NCI-H1092 (cell line): Measurements from ENCODE around the gene SLC25A21.
"Not testable (repeated sequence)": the region's sequence is repeated elsewhere in the genome, so short reads cannot be mapped to it uniquely, and the experiment has no call there.

ENCODE experiments used
- DNase-seq: peaks from one replicate; lab custom pipeline; 2025; lab: John Stamatoyannopoulos, UW

Gene SLC25A21

DNA sequence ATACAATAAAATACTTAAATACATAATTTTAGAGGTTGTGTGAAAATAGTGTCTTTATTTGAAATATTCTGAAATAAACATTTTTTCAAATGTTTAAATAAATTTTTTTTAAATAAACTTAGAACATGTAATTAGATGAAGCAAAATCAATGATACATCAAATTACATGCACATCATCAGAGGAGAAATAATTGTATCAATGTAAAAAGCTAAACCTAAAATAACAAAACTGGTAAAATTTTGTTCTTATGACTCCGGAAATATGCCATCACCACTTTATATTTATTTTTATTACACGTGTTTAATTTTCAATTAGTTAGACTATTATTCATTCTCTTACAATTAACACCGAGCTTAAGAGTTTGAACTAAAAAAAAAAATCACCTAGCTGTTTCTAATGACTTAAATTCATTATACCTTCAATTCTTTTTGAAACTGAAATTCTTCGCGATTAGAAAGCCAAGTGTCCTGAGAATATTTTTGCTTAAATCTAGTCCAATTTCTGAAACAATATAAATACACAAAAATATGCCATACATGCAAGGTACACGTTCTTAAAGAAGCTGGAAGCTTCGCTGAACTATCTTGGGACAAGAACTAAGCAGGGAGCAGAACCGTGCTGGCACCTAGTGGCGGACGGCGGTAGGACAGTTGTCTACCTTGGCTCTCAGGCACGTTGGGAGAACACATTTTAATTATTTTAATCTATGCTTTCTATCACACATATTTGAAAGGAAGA lies 230.5 kb downstream of the SLC25A21 start:
- DNase-seq = peak; percentile 59

DNA sequence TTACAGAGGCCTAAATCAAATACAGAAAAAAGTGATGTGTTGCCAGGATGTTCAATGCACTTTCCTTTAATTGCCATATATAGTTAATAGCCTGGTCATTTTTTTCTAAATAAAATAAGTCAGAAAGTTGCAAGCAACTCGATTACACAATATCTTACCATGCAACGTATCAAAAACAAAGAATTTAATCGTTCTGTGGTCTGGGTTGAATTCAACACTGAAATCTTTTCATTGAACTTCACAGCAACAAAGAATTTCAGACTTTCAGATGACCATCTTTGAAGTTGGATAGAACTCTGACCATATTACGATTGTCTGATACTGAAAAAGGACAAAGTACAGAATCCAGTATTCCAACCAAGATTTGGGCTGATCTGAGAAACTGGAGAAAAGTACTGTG lies 231.9 kb downstream of the SLC25A21 start:
- DNase-seq = no peak

GRCh38 chr14:36939265-36939664 lies 233.1 kb downstream of the SLC25A21 start:
- DNase-seq = no peak

- no peak for DNase-seq
These were observed 233.7 kb downstream of the SLC25A21 start for GRCh38 chr14:36938678-36939077.

DNA sequence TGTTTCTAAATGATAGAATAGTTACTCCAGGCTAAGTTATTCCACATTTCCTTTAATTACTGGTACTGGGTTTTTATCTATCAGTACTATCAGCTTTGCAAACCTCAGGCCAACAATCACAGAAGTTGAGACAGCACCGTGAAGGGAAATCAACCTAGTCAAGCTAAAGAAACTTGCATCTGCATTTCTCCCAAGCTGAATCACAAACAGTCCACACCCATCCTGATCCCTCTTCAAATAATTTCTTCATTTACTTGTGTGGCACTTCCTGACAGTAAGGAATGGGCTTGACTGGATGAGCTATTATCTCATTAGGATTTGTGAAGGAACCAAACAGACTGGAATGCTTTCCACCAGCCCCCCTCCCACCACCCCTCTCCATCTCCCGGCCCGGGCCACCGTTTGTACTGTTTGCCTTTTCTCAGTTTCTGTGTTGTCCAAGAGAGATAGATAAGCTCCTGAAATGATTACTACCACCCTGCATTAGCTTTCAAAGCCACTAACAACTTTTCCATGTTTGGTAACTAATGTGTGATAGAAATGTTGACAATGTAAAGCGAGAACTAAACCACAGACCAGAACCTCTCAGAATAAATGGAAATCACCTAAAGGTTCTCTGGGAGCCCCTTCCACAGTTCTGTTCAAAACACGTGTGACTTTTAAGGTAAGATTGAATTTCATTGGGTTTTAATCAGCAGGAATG lies 236.3 kb downstream of the SLC25A21 start:
- DNase-seq = no peak

- DNase-seq = no peak
These were observed 238.1 kb downstream of the SLC25A21 start for GRCh38 chr14:36934304-36934703.

GRCh38 chr14:36931791-36932190 lies 240.6 kb downstream of the SLC25A21 start:
- DNase-seq = no peak

GRCh38 chr14:36928432-36928831 lies 244.0 kb downstream of the SLC25A21 start:
- DNase-seq = no peak

DNA sequence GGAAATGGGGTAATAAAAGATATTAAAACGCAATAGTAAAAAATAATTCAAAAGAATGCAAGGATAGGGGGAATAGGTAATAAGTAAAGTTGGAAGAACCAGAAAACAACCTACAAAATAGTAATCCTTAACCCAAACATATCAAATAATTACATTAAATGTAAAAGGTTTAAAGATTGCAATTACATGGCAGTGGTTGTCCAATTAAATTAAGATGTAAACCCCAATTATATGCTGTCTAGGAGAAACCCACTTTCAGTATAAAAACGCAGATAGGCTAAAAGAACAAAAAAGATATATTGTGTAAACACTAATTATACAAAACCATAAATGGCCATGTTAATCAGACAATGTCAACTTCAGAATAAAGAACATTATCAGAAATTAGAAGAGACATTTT lies 247.3 kb downstream of the SLC25A21 start:
- no peak for DNase-seq

DNA sequence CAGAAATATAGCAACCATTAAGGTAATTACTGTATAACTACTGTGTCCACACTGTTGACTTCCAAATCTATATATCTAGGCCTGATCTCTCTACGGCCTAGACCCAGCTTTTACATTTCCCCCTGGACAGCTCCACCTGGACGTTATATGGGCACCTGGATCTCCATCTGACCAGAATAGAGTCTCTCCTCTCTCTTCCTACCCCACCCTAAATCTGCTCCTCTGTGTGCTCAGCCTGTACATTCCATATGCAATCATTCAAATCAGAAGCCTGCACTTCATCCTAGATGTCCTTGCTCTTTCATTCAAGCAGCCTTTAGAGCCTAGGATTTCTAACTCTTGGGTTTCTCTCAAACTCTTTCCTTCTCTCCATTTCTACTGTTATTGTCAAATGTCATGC lies 255.7 kb downstream of the SLC25A21 start:
- DNase-seq = no peak

DNA sequence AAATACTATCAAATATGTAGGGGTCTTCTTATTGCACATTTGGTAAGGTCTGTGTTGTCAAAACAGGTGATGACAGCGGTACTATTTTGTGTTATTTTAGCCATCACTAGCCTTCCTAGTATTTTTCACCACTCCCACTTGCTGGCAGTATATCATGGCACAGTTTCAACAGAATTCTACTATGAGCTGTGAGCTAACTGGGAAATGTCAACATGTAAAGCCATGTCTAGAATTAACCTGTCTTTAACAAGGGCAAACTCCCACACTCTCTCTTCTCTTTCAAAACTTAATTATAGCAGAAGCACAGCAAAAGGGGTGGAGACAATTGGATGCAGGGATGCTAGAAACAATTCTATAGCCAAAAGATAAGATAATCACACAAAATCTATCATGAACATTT lies 257.3 kb downstream of the SLC25A21 start:
- DNase-seq = no peak

GRCh38 chr14:36910578-36910977 lies 261.8 kb downstream of the SLC25A21 start:
- DNase-seq = no peak

DNA sequence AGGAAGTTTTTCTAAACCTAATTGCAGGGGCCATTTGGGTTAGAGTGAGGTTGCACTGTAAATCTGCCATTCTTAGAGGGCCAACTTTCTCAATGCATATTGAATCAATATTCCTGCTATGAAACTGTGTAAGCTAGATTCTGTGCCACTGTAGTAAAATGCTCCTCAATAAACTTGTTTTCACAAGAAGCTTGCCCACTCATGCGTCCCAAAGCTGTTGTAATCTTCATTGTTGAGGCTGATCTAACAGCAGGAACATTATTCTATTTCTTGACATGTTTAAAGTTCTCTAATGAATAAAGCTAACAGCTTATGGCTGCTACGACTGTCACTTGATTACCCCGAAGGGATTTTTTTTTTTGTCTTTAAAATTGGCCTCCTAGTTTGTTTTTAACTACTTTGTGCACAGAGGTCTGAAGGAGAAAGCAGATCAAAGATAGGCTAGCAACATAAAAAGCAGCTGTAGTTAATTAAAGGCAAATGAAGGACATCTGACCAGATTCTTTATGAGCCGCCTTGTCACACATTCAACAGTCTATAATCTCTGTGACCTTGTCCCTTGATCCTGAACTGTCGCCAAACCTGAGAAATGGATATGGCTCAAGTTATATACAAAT lies 267.0 kb downstream of the SLC25A21 start:
- no peak for DNase-seq

DNA sequence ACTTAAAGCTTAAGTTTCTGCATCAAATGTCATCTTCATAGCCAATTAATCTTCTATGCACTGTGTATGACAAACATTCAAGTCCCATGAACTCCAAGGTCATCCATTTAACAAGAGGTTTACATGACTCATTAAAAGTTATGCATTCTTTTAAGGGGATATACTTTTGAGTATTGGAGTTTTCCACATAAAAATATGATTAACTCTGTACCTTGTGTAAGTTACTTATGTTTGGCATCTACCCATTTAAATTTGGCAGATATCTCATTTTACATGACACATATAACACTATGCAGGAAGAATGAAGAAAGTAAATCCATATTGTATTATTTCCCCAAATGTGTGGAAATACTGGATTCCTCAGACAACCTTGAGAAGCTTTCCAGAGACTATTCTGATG lies 270.5 kb downstream of the SLC25A21 start:
- no peak for DNase-seq

- DNase-seq = no peak
These were observed 271.6 kb downstream of the SLC25A21 start for GRCh38 chr14:36900846-36901245.

DNA sequence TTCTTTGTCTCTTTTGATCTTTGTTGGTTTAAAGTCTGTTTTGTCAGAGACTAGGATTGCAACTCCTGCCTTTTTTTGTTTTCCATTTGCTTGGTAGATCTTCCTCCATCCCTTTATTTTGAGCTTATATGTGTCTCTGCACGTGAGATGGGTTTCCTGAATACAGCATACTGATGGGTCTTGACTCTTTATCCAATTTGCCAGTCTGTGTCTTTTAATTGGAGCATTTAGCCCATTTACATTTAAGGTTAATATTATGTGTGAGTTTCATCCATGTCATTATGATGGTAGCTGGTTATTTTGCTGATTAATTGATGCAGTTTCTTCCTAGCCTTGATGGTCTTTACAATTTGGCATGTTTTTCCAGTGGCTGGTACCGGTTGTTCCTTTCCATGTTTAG lies 276.1 kb downstream of the SLC25A21 start:
- not testable (repeated sequence) for DNase-seq

- DNase-seq = no peak
These were observed 288.4 kb downstream of the SLC25A21 start for GRCh38 chr14:36884049-36884448.

DNA sequence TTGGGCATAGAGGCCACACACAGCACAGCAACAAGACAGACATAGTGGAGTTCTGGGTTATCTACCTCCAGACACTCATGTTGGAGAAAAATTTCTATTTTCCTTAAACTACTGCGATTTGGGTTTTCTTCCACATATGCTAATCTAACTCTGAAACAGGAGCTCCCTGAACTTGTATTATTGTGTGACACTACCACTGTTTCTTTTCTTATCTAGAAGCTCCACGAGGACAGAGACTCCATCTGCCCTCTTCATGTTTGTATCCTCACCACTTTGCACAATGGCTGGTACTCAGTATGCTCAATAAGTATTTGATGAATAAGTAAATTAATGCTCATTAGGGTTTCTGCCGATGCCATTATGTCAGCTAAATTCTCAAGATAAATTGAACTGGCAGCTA lies 292.1 kb downstream of the SLC25A21 start:
- no peak for DNase-seq

DNA sequence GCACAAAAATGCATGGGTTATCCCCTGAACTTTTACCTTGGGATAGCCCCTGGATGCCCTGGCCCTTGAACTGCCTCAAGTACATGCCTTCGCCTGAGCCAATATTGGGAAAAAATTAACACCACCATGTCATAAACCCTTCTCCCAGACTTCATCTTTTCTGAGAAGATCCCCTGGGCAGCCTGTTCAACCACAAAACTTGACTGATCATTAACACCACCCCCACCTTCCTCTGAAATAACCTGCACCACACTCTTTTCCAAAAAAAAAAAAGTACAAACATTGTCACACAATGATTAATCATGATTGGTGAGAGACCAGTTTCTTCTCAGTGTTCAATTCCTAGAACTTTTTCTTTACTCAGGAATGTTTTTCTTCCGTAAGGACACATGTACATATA lies 292.8 kb downstream of the SLC25A21 start:
- DNase-seq = no peak

DNA sequence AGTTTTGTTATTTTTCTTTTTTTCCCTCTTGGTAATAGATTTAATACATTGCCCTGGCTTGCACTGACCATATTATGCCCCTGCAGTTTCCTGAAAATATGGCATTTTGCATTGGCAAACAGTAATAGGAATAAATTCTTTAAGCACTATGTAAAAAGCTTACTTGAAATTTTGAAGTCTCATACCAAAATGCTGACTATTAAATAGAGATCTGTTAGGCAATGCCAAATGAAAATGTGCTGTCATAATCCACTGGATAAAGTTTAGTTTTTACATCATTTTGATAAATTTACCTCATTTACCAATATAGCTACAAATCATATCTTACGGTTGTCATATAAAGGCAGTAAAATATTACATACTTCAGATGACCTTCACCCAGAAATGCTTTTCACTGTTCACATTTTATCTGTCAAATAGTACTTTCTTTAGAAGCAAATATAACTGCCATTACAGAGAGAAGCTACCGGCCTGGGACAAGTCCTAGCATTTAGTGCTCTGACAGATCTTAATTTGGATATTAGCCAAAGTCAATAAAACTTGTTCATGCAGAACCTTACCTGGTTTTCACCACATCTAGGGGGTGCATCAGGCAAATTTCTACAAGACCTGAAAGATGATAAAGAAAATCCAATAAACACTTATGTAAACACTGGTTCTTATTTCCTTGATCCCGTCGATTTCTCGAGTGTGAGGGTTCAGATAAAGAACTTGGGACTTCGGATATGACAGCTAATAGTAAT lies 297.8 kb downstream of the SLC25A21 start:
- DNase-seq = no peak

GRCh38 chr14:36870776-36871175 lies 301.6 kb downstream of the SLC25A21 start:
- DNase-seq = no peak

DNA sequence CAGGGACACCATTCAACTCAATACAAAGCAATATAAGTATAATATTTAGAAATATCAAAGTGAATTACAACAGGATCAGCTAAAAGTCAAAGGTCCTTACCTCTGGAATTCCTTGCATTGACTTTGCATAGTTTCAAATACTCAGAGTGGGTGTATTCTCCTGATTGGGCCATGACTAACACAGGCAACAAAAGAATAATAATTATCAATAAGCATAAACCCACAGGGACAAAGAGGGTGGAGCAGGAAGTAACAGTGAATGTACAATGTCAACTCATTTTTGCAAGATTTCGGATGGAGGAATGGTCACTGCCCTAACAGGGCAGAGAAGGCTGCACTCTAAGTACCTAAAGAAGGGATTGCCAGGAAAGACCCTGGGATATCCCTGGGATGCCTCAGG lies 303.3 kb downstream of the SLC25A21 start:
- no peak for DNase-seq

- no peak for DNase-seq
These were observed 305.5 kb downstream of the SLC25A21 start for GRCh38 chr14:36866867-36867266.
